OCI-LY1 (cell line): Measurements from ENCODE around the gene VIPR2.

Experiments
- H2AFZ ChIP-seq: fragments of 200-600 bp; sonication (generic), shearing (Covaris generic); 2 replicates; pipeline ENCODE4 v1.6.0; 2014; ENCODE audit warnings: antibody characterized with exemption, mild to moderate bottlenecking, low read length
- H3F3A ChIP-seq: fragments of 200-600 bp; sonication (generic), shearing (Covaris generic); 2 replicates; pipeline ENCODE4 v1.6.0; 2014; ENCODE audit warnings: mild to moderate bottlenecking, antibody characterized with exemption, low read length, moderate library complexity; ENCODE audit not compliant: insufficient read depth
- H3K27ac ChIP-seq: fragments of 200-600 bp; sonication (generic); 2 replicates; pipeline ENCODE4 v1.5.1; 2014; ENCODE audit warnings: low read length, mixed run types, mild to moderate bottlenecking, low read depth; ENCODE audit not compliant: poor library complexity, severe bottlenecking
- H3K27me3 ChIP-seq: fragments of 200-600 bp; sonication (generic); 2 replicates; pipeline ENCODE4 v1.6.0; 2014; ENCODE audit warnings: antibody characterized with exemption, mild to moderate bottlenecking, low read length, moderate library complexity; ENCODE audit not compliant: insufficient read depth
- H3K36me3 ChIP-seq: fragments of 200-600 bp; sonication (generic); 2 replicates; pipeline ENCODE4 v1.6.1; 2014; ENCODE audit warnings: mild to moderate bottlenecking, antibody characterized with exemption, low read length, moderate library complexity, mixed read lengths; ENCODE audit not compliant: insufficient read depth
- H3K4me1 ChIP-seq: fragments of 200-600 bp; sonication (generic); 2 replicates; pipeline ENCODE4 v1.5.1; 2014; ENCODE audit warnings: mild to moderate bottlenecking, low read length, moderate library complexity; ENCODE audit not compliant: insufficient read depth, severe bottlenecking
- H3K4me2 ChIP-seq: fragments of 200-600 bp; sonication (generic), shearing (Covaris generic); 2 replicates; pipeline ENCODE4 v1.6.1; 2014; ENCODE audit warnings: low read length
- H3K4me3 ChIP-seq: fragments of 200-600 bp; sonication (generic); 2 replicates; pipeline ENCODE4 v1.5.1; 2014; ENCODE audit warnings: low read length, low read depth, mild to moderate bottlenecking, mixed read lengths; ENCODE audit not compliant: poor library complexity, severe bottlenecking
- H3K79me2 ChIP-seq: fragments of 200-600 bp; shearing (Covaris generic); 2 replicates; pipeline ENCODE4 v1.6.1; 2016; ENCODE audit warnings: mixed run types, low read length, mixed read lengths; ENCODE audit not compliant: insufficient read depth
- H3K9ac ChIP-seq: fragments of 200-600 bp; sonication (generic), shearing (Covaris generic); 2 replicates; pipeline ENCODE4 v1.6.1; 2014; ENCODE audit warnings: mild to moderate bottlenecking, low read length, mixed read lengths
- H3K9me2 ChIP-seq: fragments of 200-600 bp; sonication (generic), shearing (Covaris generic); 2 replicates; pipeline ENCODE4 v1.6.1; 2014; ENCODE audit warnings: low read depth, mild to moderate bottlenecking, low read length, mixed read lengths
- H3K9me3 ChIP-seq: fragments of 200-600 bp; shearing (Covaris generic); 2 replicates; pipeline ENCODE4 v1.6.1; 2014; ENCODE audit warnings: low read length, mixed read lengths
- H4K20me1 ChIP-seq: fragments of 200-600 bp; sonication (generic), shearing (Covaris generic); 2 replicates; pipeline ENCODE4 v1.6.0; 2016; ENCODE audit warnings: mild to moderate bottlenecking, low read length; ENCODE audit not compliant: insufficient read depth
- CTCF ChIP-seq: fragments of 200-600 bp; sonication (generic), shearing (Covaris generic); IDR thresholded peaks from 2 replicates; pipeline ENCODE4 v1.5.1; 2017; ENCODE audit warnings: mild to moderate bottlenecking, antibody characterized with exemption, low read length, moderate library complexity, mixed read lengths
- EZH2 ChIP-seq: fragments of 200-600 bp; sonication (generic), shearing (Covaris generic); IDR thresholded peaks from 2 replicates; pipeline ENCODE4 v1.8.0; 2017; ENCODE audit warnings: borderline replicate concordance, mixed run types, mild to moderate bottlenecking, antibody characterized with exemption, low read length, moderate library complexity, mixed read lengths

The VIPR2 gene

DNA sequence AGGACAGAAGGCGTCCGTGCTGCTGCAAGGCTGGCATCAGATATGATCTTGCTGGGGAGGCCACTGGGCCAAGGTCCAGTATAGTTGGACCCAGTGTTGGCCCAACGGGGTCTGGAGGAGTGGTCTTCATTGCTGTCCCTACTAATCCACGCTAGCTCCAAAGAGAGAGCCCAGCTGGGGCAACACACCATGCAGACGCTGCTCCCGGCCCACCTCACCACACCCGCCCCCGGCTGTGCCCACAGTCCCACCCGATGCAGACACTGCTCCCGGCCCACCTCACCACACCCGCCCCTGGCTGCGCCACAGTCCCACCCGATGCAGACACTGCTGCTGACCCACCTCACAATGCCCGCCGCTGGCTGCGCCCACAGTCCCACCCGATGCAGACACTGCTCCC, 121.5 kb downstream of the VIPR2 start:
- no peak overlapping the region for H3K27ac ChIP-seq
- H3K9me3 ChIP-seq = peaks cover 14% of the 10 kb centered on the region; the same call in 1 of the 2 replicates
- no peaks in the 10 kb centered on the region for H3F3A ChIP-seq
- H3K27me3 ChIP-seq = no peaks in the 10 kb centered on the region
- no peak overlapping the region for H3K4me2 ChIP-seq
- no peaks in the 10 kb centered on the region for H3K9me2 ChIP-seq
- H3K79me2 ChIP-seq = no peaks in the 10 kb centered on the region
- H3K36me3 ChIP-seq = no peaks in the 10 kb centered on the region
- H3K9ac ChIP-seq = no peak overlapping the region
- no peak overlapping the region for H3K4me3 ChIP-seq
- TF ChIP-seq CTCF (no peak), EZH2 (no peak)
- no peaks in the 10 kb centered on the region for H4K20me1 ChIP-seq
- H2AFZ ChIP-seq = no peak overlapping the region
- no peaks in the 10 kb centered on the region for H3K4me1 ChIP-seq

DNA sequence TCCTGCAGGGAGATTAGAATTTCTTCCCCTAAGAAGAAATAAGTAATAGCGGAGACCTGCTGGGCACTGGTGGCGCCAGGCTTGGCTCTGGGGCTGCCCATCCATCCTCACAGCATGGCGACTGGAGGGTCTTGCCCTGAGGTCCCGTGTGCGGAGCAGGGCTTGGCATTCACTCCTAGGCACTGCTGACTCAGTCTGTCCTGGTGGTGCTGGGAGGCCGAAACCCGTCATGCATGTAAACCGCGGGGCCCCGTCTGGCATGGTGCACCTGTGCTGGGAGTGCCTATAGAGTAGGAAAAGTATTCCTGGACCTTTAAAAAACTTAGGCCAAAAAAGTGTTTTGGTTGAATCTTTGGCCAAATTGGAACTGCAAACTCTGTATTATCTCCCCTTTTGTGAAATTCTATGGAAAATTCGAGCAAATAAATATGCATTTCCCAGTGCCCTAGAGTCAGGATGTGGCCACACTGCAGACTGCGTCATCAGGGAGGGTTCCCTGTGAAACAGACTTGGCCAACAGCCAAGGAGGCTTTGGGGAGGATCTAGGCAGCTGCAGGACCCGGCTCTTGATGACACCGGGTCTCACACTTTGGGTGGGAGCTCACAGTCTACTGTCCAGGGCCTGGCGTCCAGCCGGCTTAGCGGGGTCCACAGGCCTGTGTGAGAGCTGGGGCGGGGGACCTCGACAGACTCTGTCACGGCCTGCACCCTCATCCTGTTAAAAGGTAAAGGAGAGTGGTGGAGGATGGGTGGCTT, 122.3 kb downstream of the VIPR2 start:
- Histone ChIP-seq H3K4me2 (no peak overlapping the region), H3K27me3 (no peaks in the 10 kb centered on the region), H4K20me1 (no peaks in the 10 kb centered on the region), H3F3A (no peaks in the 10 kb centered on the region), H3K4me1 (no peaks in the 10 kb centered on the region), H2AFZ (no peak overlapping the region), H3K79me2 (no peaks in the 10 kb centered on the region), H3K9me2 (no peaks in the 10 kb centered on the region), H3K9me3 (peaks cover 14% of the 10 kb centered on the region; the same call in 1 of the 2 replicates), H3K27ac (no peak overlapping the region), H3K36me3 (no peaks in the 10 kb centered on the region), H3K4me3 (no peak overlapping the region), H3K9ac (no peak overlapping the region)
- TF ChIP-seq EZH2 (no peak), CTCF (no peak)

DNA sequence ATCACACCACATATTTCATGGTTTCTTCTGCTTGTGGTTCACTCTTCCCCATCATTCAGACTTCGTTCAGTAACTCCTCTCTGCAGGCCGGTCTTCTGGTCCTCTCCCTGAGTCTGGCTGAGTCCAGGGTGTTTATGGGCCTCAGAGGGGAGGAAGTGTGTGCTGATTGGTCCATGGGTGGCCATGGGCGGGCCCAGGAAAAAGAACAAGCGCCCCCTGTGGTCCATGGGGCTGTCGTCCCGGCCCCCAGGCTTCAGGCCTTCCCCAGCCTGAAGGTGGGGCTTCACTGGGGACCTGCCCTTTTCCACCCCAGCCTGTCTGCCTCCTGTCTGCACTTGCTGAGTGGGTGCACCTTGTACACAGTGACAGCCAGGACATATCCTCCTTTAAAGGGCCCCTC, 123.7 kb downstream of the VIPR2 start:
- Histone ChIP-seq H2AFZ (no peak overlapping the region), H3K9ac (no peak overlapping the region), H3K9me2 (no peaks in the 10 kb centered on the region), H3K4me3 (no peak overlapping the region), H4K20me1 (no peaks in the 10 kb centered on the region), H3K27me3 (no peaks in the 10 kb centered on the region), H3K4me2 (no peak overlapping the region), H3K79me2 (no peaks in the 10 kb centered on the region), H3K9me3 (peaks cover 14% of the 10 kb centered on the region; the same call in 1 of the 2 replicates), H3K27ac (no peak overlapping the region), H3K4me1 (no peaks in the 10 kb centered on the region), H3F3A (no peaks in the 10 kb centered on the region), H3K36me3 (no peaks in the 10 kb centered on the region)
- TF ChIP-seq EZH2 (no peak), CTCF (no peak)
